A549 treated with dexamethasone at 1 μM for 4 hours (cell line): ENCODE measurements around the gene DDX42. TPM values are rescaled to one million over a fixed set of nuclear protein-coding genes. Genes with fewer than 3 reads are reported as not detected.

Experiments
- total RNA-seq: library from RNA; stranded (reverse); fragments of 200-300 nt; extraction: Qiagen RNA extraction; gene quantifications from 5 replicates; pipeline ENCODE4 v1.2.3, GENCODE V29; 2022

Gene DDX42, protein sequence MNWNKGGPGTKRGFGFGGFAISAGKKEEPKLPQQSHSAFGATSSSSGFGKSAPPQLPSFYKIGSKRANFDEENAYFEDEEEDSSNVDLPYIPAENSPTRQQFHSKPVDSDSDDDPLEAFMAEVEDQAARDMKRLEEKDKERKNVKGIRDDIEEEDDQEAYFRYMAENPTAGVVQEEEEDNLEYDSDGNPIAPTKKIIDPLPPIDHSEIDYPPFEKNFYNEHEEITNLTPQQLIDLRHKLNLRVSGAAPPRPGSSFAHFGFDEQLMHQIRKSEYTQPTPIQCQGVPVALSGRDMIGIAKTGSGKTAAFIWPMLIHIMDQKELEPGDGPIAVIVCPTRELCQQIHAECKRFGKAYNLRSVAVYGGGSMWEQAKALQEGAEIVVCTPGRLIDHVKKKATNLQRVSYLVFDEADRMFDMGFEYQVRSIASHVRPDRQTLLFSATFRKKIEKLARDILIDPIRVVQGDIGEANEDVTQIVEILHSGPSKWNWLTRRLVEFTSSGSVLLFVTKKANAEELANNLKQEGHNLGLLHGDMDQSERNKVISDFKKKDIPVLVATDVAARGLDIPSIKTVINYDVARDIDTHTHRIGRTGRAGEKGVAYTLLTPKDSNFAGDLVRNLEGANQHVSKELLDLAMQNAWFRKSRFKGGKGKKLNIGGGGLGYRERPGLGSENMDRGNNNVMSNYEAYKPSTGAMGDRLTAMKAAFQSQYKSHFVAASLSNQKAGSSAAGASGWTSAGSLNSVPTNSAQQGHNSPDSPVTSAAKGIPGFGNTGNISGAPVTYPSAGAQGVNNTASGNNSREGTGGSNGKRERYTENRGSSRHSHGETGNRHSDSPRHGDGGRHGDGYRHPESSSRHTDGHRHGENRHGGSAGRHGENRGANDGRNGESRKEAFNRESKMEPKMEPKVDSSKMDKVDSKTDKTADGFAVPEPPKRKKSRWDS
- total RNA-seq = 102 to 113 TPM (median 102 TPM) in 5 replicates

DNA sequence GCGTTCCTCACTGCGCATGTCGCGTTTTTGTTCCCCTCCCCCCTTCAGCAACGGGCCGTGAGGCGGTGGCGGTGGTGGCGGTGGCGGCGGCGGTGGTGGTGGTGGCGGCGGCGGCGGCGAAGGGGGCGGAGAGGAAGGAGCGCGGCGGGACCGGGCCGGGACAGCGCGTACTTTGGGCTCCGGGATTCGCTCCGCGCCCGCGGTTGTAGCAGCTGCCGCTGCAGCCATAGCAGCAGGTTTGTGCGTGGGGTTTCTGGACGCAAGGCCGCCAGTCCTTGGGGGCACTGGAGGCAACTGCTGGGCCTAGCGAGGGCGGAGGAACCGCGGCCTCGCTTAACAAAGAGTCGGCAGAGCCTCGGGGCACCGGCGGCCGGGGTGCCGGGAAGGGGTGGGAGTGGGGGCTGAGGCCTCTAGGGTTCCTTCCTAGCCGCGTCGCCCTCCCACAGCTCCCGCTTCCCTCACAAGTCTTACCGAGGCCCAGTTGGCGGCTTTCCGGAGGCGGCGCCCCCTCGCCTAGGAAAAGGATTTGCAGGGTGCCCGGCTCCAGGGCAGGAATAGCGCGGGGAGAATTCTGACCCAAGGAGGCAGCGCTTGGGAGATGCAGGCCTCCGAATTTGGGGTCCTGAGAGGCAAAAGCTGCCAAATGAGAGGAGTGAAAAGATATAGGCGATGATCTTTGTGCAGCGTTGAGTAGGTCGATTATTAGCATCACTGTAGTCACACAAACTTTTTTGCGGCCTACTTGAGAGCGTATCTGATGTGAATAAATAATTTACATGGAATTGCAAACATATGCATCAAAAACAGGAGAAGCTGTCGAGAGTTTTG, at the start of gene DDX42:
TSS of gene DDX42 (plus strand) at position 30 of the 828 bp plus-strand sequence. CDS start 12,880 bp downstream, outside the sequence.

DNA sequence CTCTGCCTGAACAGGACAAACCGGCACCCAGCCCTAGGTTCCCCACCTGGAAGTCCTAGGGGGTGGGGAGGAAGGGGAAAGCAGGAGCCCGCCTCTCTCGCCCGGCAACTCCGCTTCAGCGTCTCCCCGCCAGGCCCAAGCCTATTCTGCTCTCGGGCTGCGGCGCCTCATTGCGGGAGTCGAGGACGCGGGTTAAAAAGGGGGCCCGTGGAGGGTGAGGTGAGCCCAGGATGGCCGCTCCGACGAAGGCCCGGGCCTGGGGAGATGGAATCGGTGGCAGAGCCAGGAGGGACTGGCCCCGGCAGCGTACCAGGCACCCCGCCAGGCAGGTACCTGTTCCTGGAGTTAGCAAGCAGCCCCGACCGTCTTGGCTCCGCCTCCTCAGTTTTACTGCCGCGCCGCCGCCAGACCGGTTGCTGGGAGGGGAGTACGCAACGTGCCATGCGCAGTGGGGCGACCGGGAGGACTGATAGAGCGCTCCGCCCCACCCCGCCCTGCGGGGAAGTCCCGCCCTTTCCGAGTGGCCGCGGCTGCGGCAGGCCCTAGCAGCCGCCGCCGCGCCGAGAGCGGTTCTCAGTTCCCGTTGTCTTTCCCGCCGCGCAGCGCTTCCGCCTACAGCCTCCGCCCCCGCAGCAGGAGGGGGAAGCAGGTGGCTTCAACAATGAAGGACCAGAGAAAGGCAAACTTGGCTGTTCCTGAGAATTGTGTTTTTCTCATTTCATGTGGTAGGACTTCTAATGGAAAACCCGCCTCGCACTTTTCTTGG, 32.4 kb upstream of the DDX42 start, which contains the start of gene STRADA:
TSS of gene STRADA (minus strand) at position 392 of the 766 bp plus-strand sequence. CDS start 13,430 bp downstream, outside the sequence.

DNA sequence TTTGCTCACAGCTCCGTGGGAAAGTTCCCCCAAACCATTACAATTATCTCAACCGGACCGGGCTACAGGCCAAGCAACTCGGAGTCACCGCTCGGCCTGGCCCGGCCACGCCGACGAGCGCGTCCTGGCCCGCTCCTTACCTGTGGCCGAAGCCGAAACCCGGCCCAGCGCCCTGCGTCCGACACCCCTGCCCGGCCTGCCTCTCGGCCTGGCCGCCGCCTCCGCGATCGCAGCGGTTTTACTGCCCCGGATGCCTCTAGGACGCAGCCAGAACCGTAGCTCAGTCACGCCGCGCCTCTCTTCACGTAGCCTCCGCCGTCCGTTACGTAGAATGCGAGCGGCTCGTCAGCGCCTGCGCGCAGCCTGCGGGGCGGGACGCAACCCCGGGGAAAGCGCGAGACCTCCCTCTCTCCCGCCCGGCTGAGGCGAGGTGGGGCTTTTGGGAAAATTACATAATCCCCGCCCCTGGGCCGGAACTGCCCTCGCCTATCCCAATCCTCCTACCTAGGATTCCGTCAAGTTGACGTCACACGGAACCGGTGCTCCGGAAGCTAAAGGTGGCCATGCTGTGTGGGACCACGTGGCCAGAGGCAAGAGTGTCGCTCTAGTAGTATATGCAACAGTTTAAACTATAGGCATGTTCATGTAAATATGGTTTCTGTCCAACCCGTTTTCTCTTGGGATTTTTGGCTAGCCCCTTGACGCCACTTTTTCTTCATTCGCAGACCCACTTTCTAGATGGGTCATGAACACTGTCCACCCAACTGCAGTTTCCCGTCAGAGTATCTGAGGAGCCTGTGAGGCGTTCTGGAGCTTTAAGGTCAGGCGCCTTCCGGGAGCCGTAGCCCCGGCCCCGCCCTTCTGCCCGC, 464 bp upstream of the DDX42 start, which contains the start of gene CCDC47:
TSS of gene CCDC47 (minus strand) at position 326 of the 869 bp plus-strand sequence. CDS start 7,422 bp downstream, outside the sequence.

DNA sequence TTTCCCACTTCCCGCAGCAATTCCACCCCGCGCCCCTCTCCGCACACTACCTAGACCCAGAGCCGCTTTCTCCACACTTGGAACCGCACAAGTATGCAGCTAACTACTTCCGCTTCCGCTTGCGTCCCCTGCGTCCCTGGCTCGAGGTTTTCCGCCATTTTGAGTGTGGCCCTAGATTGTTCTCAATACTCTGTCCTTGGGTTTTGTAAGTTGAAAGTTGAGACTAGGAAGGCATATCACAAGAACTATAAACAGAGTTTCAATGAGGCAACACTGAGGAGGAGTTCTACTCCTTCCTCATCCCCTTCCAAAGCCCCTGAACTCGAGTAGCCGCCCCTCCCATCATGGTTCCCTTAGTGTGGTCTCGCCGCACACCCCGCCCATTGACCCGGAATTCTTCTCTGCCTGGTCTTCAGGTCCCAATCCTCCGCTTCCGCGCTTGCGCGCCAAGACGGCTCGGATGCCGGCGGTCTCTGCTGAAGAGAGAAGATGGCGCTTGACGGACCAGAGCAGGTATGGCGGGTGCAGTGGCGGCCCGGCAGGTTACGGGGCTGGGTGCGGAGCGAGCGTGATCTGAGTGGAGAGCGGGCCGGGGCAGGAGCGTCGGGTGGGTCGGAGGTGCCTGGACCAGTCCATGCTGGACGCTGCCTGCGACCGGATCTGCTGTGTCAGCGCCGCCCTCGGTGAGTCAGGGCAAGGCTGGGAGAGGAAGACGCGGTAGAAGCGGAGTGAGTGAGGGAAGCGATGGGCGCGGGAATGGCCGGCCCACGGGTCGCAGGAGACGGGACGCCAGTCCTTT, 53.2 kb downstream of the DDX42 start, which contains the start of the genes FTSJ3 and PSMC5:
TSS of gene FTSJ3 (minus strand) at position 662 of the 799 bp plus-strand sequence. CDS start 761 bp downstream, outside the sequence.
TSS of gene PSMC5 (plus strand) at position 430 of the 799 bp plus-strand sequence. CDS start at position 490, 60 bp downstream.

DNA sequence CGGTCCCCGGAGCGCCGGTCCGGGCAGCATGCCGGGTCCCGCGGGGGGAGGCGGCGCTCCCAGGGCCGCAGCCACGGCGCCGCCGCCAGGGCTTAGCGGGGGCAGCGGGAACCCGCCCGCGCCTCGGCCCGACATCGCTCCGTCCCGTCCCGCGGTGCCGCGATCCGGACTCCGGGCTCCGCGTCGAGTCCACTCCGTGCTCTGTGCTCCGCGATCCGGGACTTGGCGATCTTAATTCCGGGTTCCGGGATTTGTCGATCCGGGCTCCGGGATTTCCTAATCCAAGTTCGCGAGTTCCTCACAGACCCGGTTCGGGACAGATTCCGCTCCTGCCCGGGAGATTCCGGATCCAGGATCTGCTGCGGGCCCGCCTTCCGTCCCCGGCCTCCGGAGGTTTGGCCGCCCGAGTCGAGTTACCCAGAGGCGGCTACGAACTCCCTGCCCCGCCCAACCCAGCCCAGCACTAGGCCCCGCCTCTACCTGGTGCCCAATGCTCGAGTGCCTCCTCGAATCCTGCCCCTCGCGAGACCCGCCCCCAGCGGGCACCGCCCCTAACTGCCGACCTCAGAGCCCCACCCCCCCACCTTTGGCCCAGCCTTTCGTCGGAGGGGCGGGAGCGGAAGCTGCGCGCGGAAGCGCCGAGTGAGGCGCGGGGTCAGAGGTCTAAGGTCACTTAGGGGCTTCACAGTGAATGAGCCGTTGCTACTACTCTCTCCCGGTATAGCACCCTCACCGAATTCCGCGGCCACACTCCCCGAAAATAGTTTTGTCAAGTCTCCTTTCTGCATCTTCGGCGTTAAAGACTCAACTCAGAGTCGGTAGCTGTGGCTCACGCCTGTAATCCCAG, 68.8 kb downstream of the DDX42 start, which contains the start of gene SMARCD2:
TSS of gene SMARCD2 (minus strand) at position 146 of the 847 bp plus-strand sequence. CDS start at position 135, 11 bp downstream.

Other genes starting within 250 kb of the DDX42 start
- gene DCAF7, start 223.7 kb upstream of the DDX42 start, total RNA-seq = 42.0 to 67.7 TPM (median 62.1 TPM) in 5 replicates
- 55.6 to 57.7 TPM (median 56.5 TPM) in 5 replicates for gene TACO1, start 173.3 kb upstream of the DDX42 start, total RNA-seq
- 13.5 to 20.5 TPM (median 18.4 TPM) in 5 replicates for gene MAP3K3, start 151.8 kb upstream of the DDX42 start, total RNA-seq
- gene LIMD2, start 74.0 kb upstream of the DDX42 start, total RNA-seq = 8.1 to 11.2 TPM (median 8.9 TPM) in 5 replicates
- 23.1 to 28.9 TPM (median 26.1 TPM) in 5 replicates for gene STRADA, start 32.4 kb upstream of the DDX42 start, total RNA-seq
- gene CCDC47, start 573 bp upstream of the DDX42 start, total RNA-seq = 104 to 121 TPM (median 118 TPM) in 5 replicates
- gene PSMC5, start 53.3 kb downstream of the DDX42 start, total RNA-seq = 214 to 244 TPM (median 222 TPM) in 5 replicates
- 53.1 to 56.9 TPM (median 53.4 TPM) in 5 replicates for gene FTSJ3, start 53.5 kb downstream of the DDX42 start, total RNA-seq
- gene SMARCD2, start 68.5 kb downstream of the DDX42 start, total RNA-seq = 51.3 to 65.9 TPM (median 61.6 TPM) in 5 replicates
- not detected in 5 replicates for gene CSH2, start 99.5 kb downstream of the DDX42 start, total RNA-seq
- not detected in 5 replicates for gene GH2, start 107.8 kb downstream of the DDX42 start, total RNA-seq
- gene CSH1, start 122.4 kb downstream of the DDX42 start, total RNA-seq = not detected in 5 replicates
- gene CSHL1, start 137.1 kb downstream of the DDX42 start, total RNA-seq = not detected in 5 replicates
- 0.11 TPM in 1 of 5 replicates, not detected in the others for gene GH1, start 144.7 kb downstream of the DDX42 start, total RNA-seq
- gene CD79B, start 158.2 kb downstream of the DDX42 start, total RNA-seq = 0.17 TPM in 1 of 5 replicates, not detected in the others
- gene SCN4A, start 198.7 kb downstream of the DDX42 start, total RNA-seq = 0.02 to 0.08 TPM (median 0.07 TPM) in 5 replicates
- 0.31 to 1.2 TPM (median 0.54 TPM) in 5 replicates for gene PRR29, start 224.2 kb downstream of the DDX42 start, total RNA-seq
- 0.11 TPM in 1 of 5 replicates, not detected in the others for gene ICAM2, start 246.5 kb downstream of the DDX42 start, total RNA-seq